GM12891 (cell line): ENCODE data around the gene TLE2.

Experiments used
- DNase-seq: peaks from one replicate; pipeline ENCODE4 v3.0.0; 2011; ENCODE audit warnings: low spot score; ENCODE audit not compliant: insufficient read length
- FAIRE-seq: peaks from 2 replicates; lab custom pipeline; 2011; peaks lifted over from hg19 to GRCh38; lab: Jason Lieb, UNC
- PAX5 ChIP-seq: IDR thresholded peaks from 2 replicates; pipeline ENCODE4 v1.6.1; 2011; ENCODE audit warnings: low read length, moderate library complexity, mild to moderate bottlenecking; ENCODE audit not compliant: insufficient read depth, severe bottlenecking
- POLR2A ChIP-seq: IDR thresholded peaks from 2 replicates; pipeline ENCODE4 v1.6.1; 2011; ENCODE audit warnings: low read depth, low read length, control low read depth
- POLR2AphosphoS5 ChIP-seq: IDR thresholded peaks from 2 replicates; pipeline ENCODE4 v1.6.1; 2011; ENCODE audit warnings: low read depth, low read length, control low read depth
- POU2F2 ChIP-seq: IDR thresholded peaks from 2 replicates; pipeline ENCODE4 v1.6.1; 2011; ENCODE audit warnings: low read depth, mild to moderate bottlenecking, control low read depth, low read length, moderate library complexity
- SPI1 ChIP-seq: IDR thresholded peaks from 2 replicates; pipeline ENCODE4 v1.6.1; 2011; ENCODE audit warnings: low read depth, low read length, control low read depth
- TAF1 ChIP-seq: IDR thresholded peaks from 2 replicates; pipeline ENCODE4 v1.6.1; 2011; ENCODE audit warnings: low read depth, low read length, control low read depth

The TLE2 gene

DNA sequence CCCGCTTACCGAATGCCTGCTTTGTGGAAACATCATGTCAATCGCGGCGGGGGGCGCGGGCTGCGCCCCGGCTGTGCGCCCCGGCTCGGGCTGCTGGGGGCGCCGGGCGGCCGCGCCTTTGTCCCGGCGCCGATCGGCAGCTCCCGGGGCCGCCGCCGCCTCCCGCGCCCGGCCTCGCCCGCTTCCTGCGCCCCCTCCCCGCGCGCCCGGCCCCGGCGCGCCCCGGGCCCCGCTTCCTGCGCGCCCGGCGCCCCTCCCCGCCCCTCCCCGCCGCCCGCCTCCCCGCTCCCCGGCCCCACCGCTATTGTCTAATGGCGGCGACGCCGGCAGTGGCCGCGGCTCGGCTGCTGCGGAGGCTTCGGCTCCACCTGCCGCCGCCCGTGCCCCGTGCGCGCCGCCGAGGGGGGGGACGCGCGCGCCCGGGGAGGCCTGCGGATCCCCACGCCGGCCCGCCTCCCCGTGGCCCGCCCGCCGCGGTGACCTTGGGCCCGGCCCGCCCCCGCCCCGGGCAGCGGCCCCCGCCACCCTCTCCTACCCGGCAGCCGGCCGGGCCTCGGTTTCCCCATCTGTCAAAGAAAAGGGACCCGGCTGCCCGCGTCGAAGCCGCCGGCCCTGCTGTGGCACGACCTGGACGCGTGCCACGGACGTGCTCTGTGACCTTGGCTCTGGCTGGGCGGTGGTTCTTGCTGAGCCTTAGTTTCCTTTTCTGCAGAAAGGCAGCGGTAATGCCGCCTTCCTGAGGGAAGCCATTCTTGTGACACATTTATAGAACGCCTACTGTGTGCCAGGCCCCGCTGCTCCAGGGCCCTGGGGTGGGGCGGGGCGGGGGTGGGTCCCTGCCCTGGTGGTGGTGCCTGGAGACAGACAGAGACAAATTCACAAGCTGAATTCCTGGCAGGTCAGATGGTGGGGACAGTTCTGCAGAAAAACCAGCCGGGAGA is 33.4 kb upstream of the TLE2 start, which contains the start of gene TLE5:
TLE5 (minus strand) TSS at position 331 of the 941 bp plus-strand sequence; CDS start at position 36, 295 bp downstream.
- TF ChIP-seq SPI1 (no peak), POLR2AphosphoS5 (no peak), PAX5 (no peak), POLR2A (no peak), POU2F2 (no peak), TAF1 (no peak)
- DNase-seq (peak; percentile 79), FAIRE-seq (peak; percentile 85)

DNA sequence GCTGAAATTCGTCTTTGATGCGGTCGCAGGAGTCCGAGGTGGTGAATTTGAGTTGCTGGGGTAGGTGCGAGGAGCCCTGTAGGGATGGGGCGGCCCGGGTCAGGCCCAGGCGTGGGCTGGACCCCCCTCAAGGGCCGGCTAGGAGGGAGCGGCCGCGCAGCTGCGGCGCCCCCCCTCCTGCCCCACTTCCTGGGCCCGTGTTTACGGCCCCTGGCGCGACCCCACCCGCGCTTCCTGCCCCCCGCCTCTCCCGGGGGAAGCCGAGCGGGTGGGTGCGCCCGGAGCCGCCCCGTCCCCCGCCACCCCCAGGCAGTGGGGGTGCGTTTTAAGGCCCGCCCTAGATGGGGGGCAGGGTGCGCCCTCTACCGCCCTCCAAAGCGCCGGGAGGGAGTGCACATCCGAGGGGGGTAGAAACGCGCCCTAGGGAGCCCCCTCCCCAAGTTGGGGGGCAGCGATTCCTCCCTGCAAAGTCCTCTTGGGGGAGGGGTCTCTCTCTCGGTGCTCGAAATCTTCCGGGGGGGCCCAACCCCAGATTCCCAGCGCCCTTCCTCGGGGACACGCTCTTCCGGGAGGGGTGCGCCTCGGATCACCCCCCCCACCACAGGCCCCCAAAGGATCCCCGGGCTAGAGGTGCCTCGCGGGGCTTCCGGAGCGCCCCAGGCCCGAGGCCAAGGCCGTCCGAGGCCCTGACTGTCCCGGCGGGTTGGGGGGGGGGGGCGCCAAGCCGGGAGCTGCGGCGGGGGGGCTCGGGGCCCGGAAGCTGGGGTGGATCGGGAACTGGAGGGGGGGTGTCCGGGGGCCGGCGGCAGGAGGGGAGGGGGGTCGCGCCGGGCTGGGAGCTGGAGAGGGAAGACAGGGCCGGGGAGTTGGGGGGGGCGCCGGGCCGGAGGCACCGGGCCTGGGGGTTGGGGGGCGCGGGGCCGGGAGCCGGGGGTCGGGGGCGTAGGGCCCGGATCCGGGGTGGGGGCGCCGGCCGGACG is 32.4 kb upstream of the TLE2 start:
- peak; percentile 84 for DNase-seq
- TF ChIP-seq POU2F2 (no peak), PAX5 (no peak), POLR2A (no peak)
- FAIRE-seq: peak; percentile 76

DNA sequence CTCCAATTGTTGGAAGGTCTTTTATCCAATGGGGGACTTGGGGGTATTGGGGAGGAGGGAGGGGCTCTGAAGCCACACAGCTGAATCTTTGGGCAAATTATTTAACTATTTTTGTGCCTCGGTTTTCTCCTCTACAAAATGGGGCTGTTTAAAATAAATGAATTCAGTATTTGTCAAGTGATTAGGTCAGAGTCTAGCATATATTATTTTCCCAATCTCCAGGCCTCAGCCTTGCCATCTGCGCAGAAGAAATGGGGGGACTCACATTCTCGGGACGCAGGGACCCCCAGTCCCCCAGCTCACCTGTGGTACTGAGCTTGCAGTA is 31.7 kb upstream of the TLE2 start:
- no peak for TF ChIP-seq POLR2A
- TF ChIP-seq POU2F2: no peak
- no peak for TF ChIP-seq TAF1
- no peak for TF ChIP-seq POLR2AphosphoS5
- no peak for TF ChIP-seq SPI1
- no peak for TF ChIP-seq PAX5
- FAIRE-seq (no peak), DNase-seq (no peak)

DNA sequence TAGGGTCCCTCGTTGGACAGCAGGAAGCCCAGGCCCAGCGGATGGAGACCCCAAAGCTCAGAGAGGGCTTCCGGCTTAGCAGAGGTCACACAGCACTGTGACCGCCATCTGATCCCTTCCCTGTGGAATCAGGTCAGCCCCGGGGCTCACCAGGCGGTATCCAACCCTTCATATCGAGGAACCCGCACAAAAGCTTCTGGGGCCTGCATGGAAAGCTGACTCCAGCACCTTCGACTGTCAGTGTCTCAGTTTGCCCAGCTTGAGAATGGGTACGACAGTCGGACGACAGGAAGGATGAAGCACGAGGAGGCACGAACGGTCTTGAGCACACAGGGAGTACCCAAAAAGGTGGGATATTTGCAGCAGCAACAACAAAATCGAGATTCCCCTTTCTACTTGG is 30.6 kb upstream of the TLE2 start:
- DNase-seq: no peak
- peak; percentile 20 for FAIRE-seq
- TF ChIP-seq POU2F2 (no peak), POLR2AphosphoS5 (no peak), TAF1 (no peak), POLR2A (no peak), PAX5 (no peak), SPI1 (no peak)

DNA sequence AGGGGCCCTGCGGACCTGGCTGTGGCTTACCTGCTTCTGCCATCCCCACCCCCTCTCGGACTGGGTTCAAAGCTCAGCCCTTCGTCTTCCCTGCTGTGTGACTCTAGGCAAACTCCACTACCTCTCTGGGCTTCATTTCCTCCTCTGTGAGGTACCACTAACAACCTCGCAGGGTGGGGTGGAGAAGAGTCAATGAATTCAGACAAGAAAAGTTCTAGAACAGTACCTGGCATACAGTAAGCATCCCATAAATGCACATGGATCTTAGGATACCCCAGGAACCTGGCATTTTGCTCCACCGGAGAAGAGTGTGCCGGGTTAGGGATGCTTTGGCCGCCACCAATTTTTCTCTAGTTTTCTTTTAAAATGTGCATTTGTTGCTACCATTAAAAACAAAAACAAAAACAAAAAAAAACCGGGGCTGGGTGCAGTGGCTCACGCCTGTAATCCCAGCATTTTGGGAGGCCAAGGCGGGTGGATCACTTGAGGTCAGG is 29.8 kb upstream of the TLE2 start:
- FAIRE-seq (no peak), DNase-seq (no peak)
- TF ChIP-seq POU2F2: no peak
- no peak for TF ChIP-seq TAF1

DNA sequence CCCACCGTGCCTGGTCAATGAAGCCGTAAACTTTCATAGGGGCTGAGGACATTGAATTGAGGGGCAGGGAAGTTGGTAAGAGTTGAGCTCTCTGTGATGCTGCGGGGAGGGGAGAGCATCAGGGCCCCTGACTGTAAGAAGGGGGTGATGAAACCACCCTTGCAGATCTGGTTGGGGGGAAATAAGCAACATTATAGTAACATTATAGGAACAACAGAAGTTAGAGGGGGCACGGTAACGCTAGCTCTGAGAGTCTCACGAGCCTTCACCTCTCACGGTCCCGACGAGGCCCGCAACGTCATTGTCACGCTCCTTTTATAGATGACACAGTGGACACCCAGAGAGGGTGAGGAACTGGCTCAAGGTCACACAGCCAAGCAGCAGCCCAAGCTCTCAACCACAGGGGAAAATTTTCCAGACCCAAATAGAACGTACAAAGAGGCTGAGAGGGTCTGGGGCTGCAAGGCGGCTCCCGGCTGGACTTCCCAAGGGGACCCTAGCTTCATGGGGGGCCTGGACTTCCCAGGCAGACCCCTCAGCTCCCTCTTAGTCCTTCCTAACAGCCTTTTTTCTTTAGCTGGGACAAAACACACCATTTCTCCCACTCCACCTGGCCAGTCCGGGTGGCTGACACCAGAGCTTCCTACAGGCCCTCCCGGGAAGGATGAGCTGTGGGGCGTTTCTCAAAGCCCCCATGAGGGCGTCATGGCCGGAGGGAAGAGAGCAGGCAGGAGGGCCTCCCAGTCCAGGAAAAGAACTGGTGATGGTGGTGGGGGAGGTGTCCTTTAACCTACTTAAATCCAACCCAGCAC is 29.1 kb upstream of the TLE2 start:
- no peak for FAIRE-seq
- TF ChIP-seq PAX5 (no peak), SPI1 (no peak), TAF1 (no peak), POLR2AphosphoS5 (no peak), POLR2A (no peak), POU2F2 (no peak)
- DNase-seq: no peak

DNA sequence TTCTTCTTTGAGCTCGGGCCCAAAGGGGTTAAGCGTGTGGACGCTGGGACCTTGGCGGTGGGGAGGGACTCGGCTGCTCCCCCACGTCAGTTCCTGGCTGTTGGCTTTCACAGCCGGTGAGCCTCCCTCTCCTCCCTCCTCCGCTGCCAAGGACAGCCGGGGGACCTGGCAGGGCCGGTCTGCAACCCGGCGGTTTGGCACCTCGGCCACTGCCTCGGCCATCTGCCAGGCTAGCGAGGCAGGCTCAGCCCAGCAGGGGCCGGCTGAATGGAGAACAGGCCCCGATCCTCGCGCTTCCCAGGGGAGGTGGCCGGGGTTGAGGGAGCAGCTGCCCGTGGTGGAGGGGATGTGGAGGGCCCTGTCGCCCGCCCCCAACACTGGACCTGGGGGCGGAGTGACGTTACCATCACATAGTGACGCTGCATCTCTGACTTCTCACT is 28.2 kb upstream of the TLE2 start:
- TF ChIP-seq POLR2A: no peak
- no peak for TF ChIP-seq PAX5
- no peak for TF ChIP-seq TAF1
- no peak for TF ChIP-seq POU2F2
- TF ChIP-seq POLR2AphosphoS5: no peak
- no peak for TF ChIP-seq SPI1
- DNase-seq (no peak), FAIRE-seq (no peak)

DNA sequence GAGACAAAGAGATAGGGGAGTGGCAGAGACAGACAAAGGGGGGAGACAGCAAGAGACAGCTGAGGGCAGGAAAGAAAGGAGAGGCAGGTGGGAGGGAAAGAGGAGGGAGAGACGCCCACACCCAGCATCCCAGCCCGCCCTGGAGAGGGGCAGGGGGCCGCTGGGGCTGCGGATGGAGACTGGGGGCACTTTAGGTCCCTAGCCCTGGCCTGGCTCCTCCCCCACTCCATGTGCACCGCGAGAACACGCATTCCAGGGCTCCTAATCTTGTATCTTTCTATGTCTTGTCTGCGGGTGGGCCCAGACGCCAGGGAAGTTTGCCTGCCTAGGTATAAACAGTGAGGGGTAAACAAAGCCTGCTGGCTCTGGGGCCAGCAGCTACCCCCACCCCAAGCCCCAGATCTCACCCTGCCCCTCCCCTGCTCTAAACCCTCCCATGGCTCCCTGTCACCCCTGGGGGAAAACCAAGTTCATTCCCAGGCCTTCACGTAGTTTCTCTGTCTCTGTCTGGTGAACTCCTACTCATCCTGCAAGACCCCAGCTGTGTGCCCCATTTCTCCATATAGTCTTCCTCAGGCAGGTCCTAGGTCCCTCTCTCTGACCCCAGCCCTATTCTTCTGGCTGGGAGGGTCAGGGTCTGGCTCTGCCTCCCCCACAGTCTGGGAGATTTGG is 27.5 kb upstream of the TLE2 start:
- no peak for FAIRE-seq
- TF ChIP-seq PAX5 (no peak), POU2F2 (no peak), POLR2A (no peak), TAF1 (no peak), POLR2AphosphoS5 (no peak), SPI1 (no peak)
- DNase-seq: no peak
